ENCODE data around the gene APEH.

DNA sequence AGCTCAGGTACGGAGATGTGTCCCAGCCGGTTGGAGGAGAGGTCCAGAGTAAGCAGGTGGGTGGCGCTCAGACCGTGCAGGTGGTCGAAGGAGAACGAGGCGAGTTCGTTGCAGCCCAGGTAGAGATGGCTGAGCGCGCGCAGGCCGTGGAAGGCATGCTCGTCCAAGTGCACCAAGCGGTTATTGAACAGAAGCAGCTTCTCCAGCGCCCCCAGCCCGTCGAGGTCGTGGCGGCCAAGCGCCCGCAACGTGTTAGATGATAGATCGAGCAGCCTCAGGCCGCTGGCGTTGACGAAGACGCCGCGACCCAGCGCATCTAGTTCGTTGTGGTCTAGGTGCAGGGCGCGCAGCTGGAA lies 44.7 kb downstream of the APEH start:
- TF ChIP-seq, protein P1, sequence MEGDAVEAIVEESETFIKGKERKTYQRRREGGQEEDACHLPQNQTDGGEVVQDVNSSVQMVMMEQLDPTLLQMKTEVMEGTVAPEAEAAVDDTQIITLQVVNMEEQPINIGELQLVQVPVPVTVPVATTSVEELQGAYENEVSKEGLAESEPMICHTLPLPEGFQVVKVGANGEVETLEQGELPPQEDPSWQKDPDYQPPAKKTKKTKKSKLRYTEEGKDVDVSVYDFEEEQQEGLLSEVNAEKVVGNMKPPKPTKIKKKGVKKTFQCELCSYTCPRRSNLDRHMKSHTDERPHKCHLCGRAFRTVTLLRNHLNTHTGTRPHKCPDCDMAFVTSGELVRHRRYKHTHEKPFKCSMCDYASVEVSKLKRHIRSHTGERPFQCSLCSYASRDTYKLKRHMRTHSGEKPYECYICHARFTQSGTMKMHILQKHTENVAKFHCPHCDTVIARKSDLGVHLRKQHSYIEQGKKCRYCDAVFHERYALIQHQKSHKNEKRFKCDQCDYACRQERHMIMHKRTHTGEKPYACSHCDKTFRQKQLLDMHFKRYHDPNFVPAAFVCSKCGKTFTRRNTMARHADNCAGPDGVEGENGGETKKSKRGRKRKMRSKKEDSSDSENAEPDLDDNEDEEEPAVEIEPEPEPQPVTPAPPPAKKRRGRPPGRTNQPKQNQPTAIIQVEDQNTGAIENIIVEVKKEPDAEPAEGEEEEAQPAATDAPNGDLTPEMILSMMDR (IDR thresholded peaks at IDR 0.05; ENCODE audit: insufficient read depth, low read length, poor library complexity, severe bottlenecking), result no peak
- TF ChIP-seq EZH2phosphoT487 (conservative IDR thresholded peaks at IDR 0.05; ENCODE audit: low read length), result no peak
